ENCODE results near the gene LLGL1.

- TF ChIP-seq EZH2 (IDR thresholded peaks at IDR 0.05; ENCODE audit: low read length, unreplicated experiment) = no peak
- TF ChIP-seq CTCF (conservative IDR thresholded peaks at IDR 0.05; ENCODE audit: low read depth, low read length) = no peak
Measured at GRCh38 chr17:18258356-18259038, 33.1 kb downstream of the LLGL1 start, which contains the start of gene FLII.
